WI38 (cell line): Measurements from ENCODE around the gene CDC42SE2.
"Not testable (repeated sequence)": the region's sequence is repeated elsewhere in the genome, so short reads cannot be mapped to it uniquely, and the experiment has no call there.

Experiments used
- H3K4me3 ChIP-seq: 2 replicates; pipeline ENCODE4 v1.5.1; 2011; ENCODE audit warnings: low read depth, mild to moderate bottlenecking, control low read depth, low read length
- CTCF ChIP-seq: IDR thresholded peaks from 2 replicates; pipeline ENCODE4 v1.5.1; 2012; ENCODE audit warnings: low read depth, mild to moderate bottlenecking, control low read depth, low read length

The CDC42SE2 gene

GRCh38 chr5:131396630-131397273 is 132.9 kb downstream of the CDC42SE2 start:
- TF ChIP-seq CTCF, result no peak
- no peak overlapping the region for H3K4me3 ChIP-seq

DNA sequence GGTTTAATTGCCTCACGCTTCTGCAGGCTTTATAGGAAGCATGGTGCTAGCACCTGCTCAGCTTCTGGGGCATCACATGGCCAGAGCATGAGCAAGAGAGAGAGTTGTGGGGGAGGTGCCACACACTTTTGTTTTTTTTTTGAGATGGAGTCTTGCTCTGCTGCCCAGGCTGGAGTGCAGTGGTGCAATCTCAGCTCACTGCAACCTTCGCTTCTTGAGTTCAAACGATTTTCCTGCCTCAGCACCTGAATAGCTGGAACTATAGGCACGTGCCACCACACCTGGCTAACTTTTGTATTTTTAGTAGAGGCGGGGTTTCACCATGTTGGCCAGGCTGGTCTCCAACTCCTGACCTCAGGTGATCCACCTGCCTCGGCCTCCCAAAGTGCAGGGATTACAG is 135.2 kb downstream of the CDC42SE2 start:
- not testable (repeated sequence) for H3K4me3 ChIP-seq

GRCh38 chr5:131400585-131400984 is 136.7 kb downstream of the CDC42SE2 start:
- H3K4me3 ChIP-seq, result no peak overlapping the region
- TF ChIP-seq CTCF, result no peak

- no peak for TF ChIP-seq CTCF
- no peak overlapping the region for H3K4me3 ChIP-seq
Observed at GRCh38 chr5:131405674-131406073, 141.8 kb downstream of the CDC42SE2 start.

DNA sequence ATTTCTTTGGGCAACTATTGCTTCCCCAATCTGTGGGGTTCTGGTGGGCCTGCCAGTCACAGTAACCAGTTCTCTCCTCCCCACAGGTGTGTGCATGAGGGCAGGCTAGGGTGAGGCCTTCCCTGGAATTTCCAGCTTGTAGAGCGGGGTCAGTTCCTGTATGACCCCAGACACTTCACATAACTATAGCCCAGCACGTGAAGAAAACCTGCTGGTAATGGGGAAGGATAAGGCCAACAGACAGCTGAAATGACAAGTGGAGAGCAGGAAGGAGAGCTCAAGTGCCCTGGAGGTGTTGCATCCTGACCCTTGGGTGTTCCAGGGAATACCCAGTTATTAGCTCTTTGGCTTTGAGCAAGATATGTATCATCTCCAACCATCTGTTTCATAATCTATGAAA is 142.2 kb downstream of the CDC42SE2 start:
- no peak for TF ChIP-seq CTCF

DNA sequence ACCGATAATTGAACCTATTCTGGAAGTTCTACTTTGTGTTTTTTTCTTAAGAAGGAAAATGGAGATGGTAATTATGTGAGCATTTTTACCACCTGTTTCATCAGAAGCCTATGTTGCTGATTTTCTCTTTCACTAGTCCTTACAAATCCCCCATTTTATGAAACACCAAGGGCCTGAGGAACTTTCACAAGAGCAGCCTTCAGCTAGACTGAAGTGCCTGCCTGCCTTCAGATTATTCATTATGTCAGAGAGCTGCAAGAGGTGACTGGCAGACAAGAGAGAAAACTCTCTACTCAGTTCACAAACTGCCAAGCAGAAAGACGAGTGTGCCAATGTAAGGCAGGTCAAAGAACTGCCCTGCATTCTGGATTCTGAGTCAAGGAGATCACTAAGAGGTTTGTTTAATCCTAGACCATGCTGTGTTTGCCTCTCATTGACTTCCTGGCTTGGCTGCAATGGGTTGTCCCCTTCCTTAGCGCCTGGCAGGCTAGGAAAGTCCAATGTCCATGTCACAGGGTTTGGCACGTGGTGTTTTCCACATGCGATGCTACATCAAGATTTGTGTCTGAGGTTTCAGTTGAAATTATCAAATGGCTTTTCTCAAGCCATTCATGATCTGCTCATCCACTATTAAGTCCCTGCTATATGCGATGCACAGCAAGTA is 143.3 kb downstream of the CDC42SE2 start:
- no peak for TF ChIP-seq CTCF

More for the DNA sequence above, 142.2 kb downstream of the CDC42SE2 start:
- H3K4me3 ChIP-seq, result no peak overlapping the region

GRCh38 chr5:131413605-131414559 is 150.0 kb downstream of the CDC42SE2 start:
- no peak overlapping the region for H3K4me3 ChIP-seq
- TF ChIP-seq CTCF, result no peak

More for the DNA sequence above, 143.3 kb downstream of the CDC42SE2 start:
- H3K4me3 ChIP-seq, result no peak overlapping the region
